Testis (tissue), 2 donors: ENCODE data around the gene HELZ.

Experiments used
- POLR2A ChIP-seq: fragments of 450-650 bp; IDR thresholded peaks from one replicate; pipeline ENCODE4 v1.6.1; 2017; ENCODE audit warnings: antibody characterized with exemption, mild to moderate bottlenecking, moderate library complexity
- TF ChIP-seq, protein P1 (sequence below), 3 experiments: fragments of 450-650 bp in 2 of 3; fragments of 200-600 bp in 1 of 3; sonication (generic) in 1 of 3; IDR thresholded peaks; one replicate each; pipeline ENCODE4 v1.5.1; 2016 to 2019; ENCODE audit warnings: antibody characterized with exemption in 3 of 3, mild to moderate bottlenecking in 2 of 3, moderate library complexity in 1 of 3

DNA sequence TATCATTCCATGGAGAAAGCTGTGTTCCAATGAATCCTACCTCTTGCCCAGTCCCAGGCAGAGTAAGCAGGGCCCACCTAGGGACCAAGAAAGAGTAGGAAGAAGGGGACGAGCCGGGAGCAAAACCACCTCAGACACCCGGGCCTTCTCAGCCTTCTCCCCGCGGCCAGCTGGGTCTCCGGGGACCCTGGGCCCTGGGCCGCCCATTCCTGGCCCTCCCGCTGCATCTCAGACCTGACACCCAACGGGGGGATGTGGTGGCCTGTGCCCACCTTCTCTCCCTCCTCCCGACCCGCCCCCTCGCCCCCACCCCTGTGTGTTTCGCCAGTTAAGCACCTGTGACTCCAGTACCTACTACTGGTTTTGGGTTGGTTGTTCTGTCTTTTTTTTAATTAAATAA is 212.0 kb downstream of the HELZ start:
- TF ChIP-seq, protein P1, sequence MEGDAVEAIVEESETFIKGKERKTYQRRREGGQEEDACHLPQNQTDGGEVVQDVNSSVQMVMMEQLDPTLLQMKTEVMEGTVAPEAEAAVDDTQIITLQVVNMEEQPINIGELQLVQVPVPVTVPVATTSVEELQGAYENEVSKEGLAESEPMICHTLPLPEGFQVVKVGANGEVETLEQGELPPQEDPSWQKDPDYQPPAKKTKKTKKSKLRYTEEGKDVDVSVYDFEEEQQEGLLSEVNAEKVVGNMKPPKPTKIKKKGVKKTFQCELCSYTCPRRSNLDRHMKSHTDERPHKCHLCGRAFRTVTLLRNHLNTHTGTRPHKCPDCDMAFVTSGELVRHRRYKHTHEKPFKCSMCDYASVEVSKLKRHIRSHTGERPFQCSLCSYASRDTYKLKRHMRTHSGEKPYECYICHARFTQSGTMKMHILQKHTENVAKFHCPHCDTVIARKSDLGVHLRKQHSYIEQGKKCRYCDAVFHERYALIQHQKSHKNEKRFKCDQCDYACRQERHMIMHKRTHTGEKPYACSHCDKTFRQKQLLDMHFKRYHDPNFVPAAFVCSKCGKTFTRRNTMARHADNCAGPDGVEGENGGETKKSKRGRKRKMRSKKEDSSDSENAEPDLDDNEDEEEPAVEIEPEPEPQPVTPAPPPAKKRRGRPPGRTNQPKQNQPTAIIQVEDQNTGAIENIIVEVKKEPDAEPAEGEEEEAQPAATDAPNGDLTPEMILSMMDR (IDR thresholded peaks at IDR 0.05): no peak
- TF ChIP-seq POLR2A: no peak
